H1 (cell line): ENCODE measurements around the gene FGFRL1. TPM values are rescaled to one million over a fixed set of nuclear protein-coding genes. Genes with fewer than 3 reads are reported as not detected.

Source experiments
- CTCF ChIA-PET: fragments of 300-600 bp; sonication (Branson Sonifier 250); formaldehyde crosslinking; loops from one replicate; lab custom pipeline; 2021; ENCODE audit not compliant: partially characterized antibody; lab: Charles Lee
- POLR2A ChIA-PET: fragments of 300-600 bp; sonication (Branson Sonifier 250); formaldehyde crosslinking; loops from one replicate; lab custom pipeline; 2021; ENCODE audit warnings: inconsistent platforms; ENCODE audit not compliant: partially characterized antibody; lab: Charles Lee
- DNase-seq, 2 experiments: peaks; one replicate each; pipeline versions ENCODE4 v3.0.0 to v3.0.0-alpha.2; 2010 to 2022; ENCODE audit warnings: low spot score in 2 of 2, low read depth in 1 of 2, mixed read lengths in 1 of 2
- FAIRE-seq: peaks from 2 replicates; lab custom pipeline; 2011; peaks lifted over from hg19 to GRCh38; lab: Jason Lieb, UNC
- H2AFZ ChIP-seq: 2 replicates; pipeline ENCODE4 v1.8.1; 2012; ENCODE audit warnings: low read length, inconsistent platforms
- H2AK5ac ChIP-seq: 2 replicates; pipeline ENCODE4 v1.6.1; 2013; ENCODE audit warnings: low read depth, low read length
- H2BK120ac ChIP-seq: replicated peaks from 2 replicates; pipeline ENCODE3; 2013; ENCODE audit warnings: low read depth, low read length, inconsistent platforms
- H2BK12ac ChIP-seq: 2 replicates; pipeline ENCODE4 v1.6.1; 2013; ENCODE audit warnings: low read depth, low read length
- H2BK15ac ChIP-seq: 2 replicates; pipeline ENCODE4 v1.6.1; 2013; ENCODE audit warnings: low read length
- H2BK20ac ChIP-seq: 2 replicates; pipeline ENCODE4 v1.6.1; 2013; ENCODE audit warnings: low read length
- H2BK5ac ChIP-seq: 2 replicates; pipeline ENCODE4 v1.6.1; 2013; ENCODE audit warnings: low read depth, low read length
- H3K14ac ChIP-seq: 2 replicates; pipeline ENCODE4 v1.6.1; 2013; ENCODE audit warnings: inconsistent platforms; ENCODE audit not compliant: insufficient read length
- H3K18ac ChIP-seq: 2 replicates; pipeline ENCODE4 v1.6.1; 2013; ENCODE audit warnings: low read length; ENCODE audit errors: extremely low read depth
- H3K23ac ChIP-seq: 2 replicates; pipeline ENCODE4 v1.6.1; 2013; ENCODE audit warnings: inconsistent platforms; ENCODE audit not compliant: insufficient read length
- H3K23me2 ChIP-seq: 2 replicates; pipeline ENCODE4 v1.6.1; 2013; ENCODE audit warnings: low read depth, low read length
- H3K27ac ChIP-seq: 2 replicates; pipeline ENCODE4 v1.6.1; 2011; ENCODE audit warnings: low read depth, low read length, inconsistent platforms
- H3K27me3 ChIP-seq, 4 experiments: replicated peaks in 1 of 4; 1 replicate in 1 of 4; 2 replicates in 3 of 4; pipeline versions ENCODE4 v1.6.1 to v1.8.1; 2011 to 2013; ENCODE audit warnings: low read length in 3 of 4, mild to moderate bottlenecking in 3 of 4, inconsistent platforms in 2 of 4, mixed read lengths in 2 of 4, moderate library complexity in 1 of 4; ENCODE audit not compliant: control insufficient read depth in 3 of 4, insufficient read depth in 3 of 4; ENCODE audit errors: extremely low read depth in 1 of 4
- H3K36me3 ChIP-seq, 4 experiments: 2 replicates each; pipeline versions ENCODE4 v1.6.1 to v1.8.1; 2011 to 2013; ENCODE audit warnings: mild to moderate bottlenecking in 4 of 4, low read length in 3 of 4, moderate library complexity in 2 of 4, control low read depth in 1 of 4, inconsistent platforms in 1 of 4; ENCODE audit not compliant: insufficient read depth in 4 of 4, control insufficient read depth in 2 of 4
- H3K4ac ChIP-seq: replicated peaks from 2 replicates; pipeline ENCODE3; 2013; ENCODE audit warnings: low read length, low read depth, mixed read lengths, inconsistent platforms; ENCODE audit not compliant: insufficient read length
- H3K4me1 ChIP-seq, 4 experiments: replicated peaks in 1 of 4; 1 replicate in 1 of 4; 2 replicates in 3 of 4; pipeline versions ENCODE4 v1.6.1 to v1.8.1; 2011 to 2013; ENCODE audit warnings: low read length in 3 of 4, inconsistent platforms in 2 of 4, mixed read lengths in 1 of 4; ENCODE audit not compliant: insufficient read depth in 4 of 4, control insufficient read depth in 3 of 4
- H3K4me2 ChIP-seq, 2 experiments: 2 replicates each; pipeline versions ENCODE4 v1.6.1 to v1.8.1; 2011 to 2013; ENCODE audit warnings: low read depth in 2 of 2, low read length in 2 of 2, control low read depth in 1 of 2, inconsistent platforms in 1 of 2, mild to moderate bottlenecking in 1 of 2; ENCODE audit not compliant: insufficient read depth in 1 of 2
- H3K4me3 ChIP-seq, 4 experiments: fragments of 200-600, 300-600 bp in 1 of 4; sonication (generic), shearing (Covaris generic), sonication (Bioruptor Twin) in 1 of 4; 2 replicates each; pipeline versions ENCODE4 v1.5.1 to v1.8.1; 2011 to 2016; ENCODE audit warnings: low read length in 4 of 4, low read depth in 3 of 4, control low read depth in 2 of 4, inconsistent platforms in 2 of 4, mild to moderate bottlenecking in 2 of 4, mixed read lengths in 1 of 4, moderate library complexity in 1 of 4; ENCODE audit not compliant: insufficient read depth in 2 of 4; ENCODE audit errors: extremely low read depth in 1 of 4
- H3K56ac ChIP-seq: replicated peaks from 2 replicates; pipeline ENCODE3; 2013; ENCODE audit warnings: low read depth, mild to moderate bottlenecking, mixed read lengths, low read length, inconsistent platforms; ENCODE audit not compliant: insufficient read length
- H3K79me1 ChIP-seq: 2 replicates; pipeline ENCODE4 v1.6.1; 2013; ENCODE audit warnings: low read depth, low read length, control low read depth
- H3K79me2 ChIP-seq, 2 experiments: 2 replicates each; pipeline versions ENCODE4 v1.6.1 to v1.8.1; 2012 to 2013; ENCODE audit warnings: low read length in 2 of 2, mild to moderate bottlenecking in 2 of 2, inconsistent platforms in 1 of 2; ENCODE audit not compliant: insufficient read depth in 2 of 2, control insufficient read depth in 1 of 2
- H3K9ac ChIP-seq, 4 experiments: replicated peaks in 1 of 4; 1 replicate in 1 of 4; 2 replicates in 3 of 4; pipeline versions ENCODE4 v1.6.1 to v1.8.1; 2011 to 2013; ENCODE audit warnings: low read depth in 3 of 4, low read length in 3 of 4, control low read depth in 2 of 4, mild to moderate bottlenecking in 2 of 4, moderate library complexity in 2 of 4, inconsistent platforms in 1 of 4; ENCODE audit errors: extremely low read depth in 1 of 4
- H3K9me3 ChIP-seq, 2 experiments: 2 replicates each; pipeline versions ENCODE4 v1.6.1 to v1.8.1; 2012 to 2013; ENCODE audit warnings: mild to moderate bottlenecking in 2 of 2, moderate library complexity in 2 of 2, control low read depth in 1 of 2, inconsistent platforms in 1 of 2, low read depth in 1 of 2, low read length in 1 of 2, mixed read lengths in 1 of 2; ENCODE audit not compliant: insufficient read depth in 2 of 2
- H4K20me1 ChIP-seq, 2 experiments: replicated peaks in 1 of 2; 2 replicates each; pipeline versions ENCODE3 to v1.8.1; 2011 to 2013; ENCODE audit warnings: inconsistent platforms in 2 of 2, low read length in 2 of 2, mild to moderate bottlenecking in 1 of 2; ENCODE audit not compliant: insufficient read depth in 2 of 2, control insufficient read depth in 1 of 2
- H4K5ac ChIP-seq: 2 replicates; pipeline ENCODE4 v1.6.1; 2013; ENCODE audit warnings: low read length, low read depth, mixed read lengths, inconsistent platforms; ENCODE audit not compliant: insufficient read length
- H4K8ac ChIP-seq: 2 replicates; pipeline ENCODE4 v1.8.0; 2013; ENCODE audit warnings: mild to moderate bottlenecking, moderate library complexity, low read length, inconsistent platforms; ENCODE audit not compliant: insufficient read depth; ENCODE audit errors: extremely low read depth
- H4K91ac ChIP-seq: replicated peaks from 2 replicates; pipeline ENCODE3; 2013; ENCODE audit warnings: low read length, mixed read lengths, inconsistent platforms; ENCODE audit not compliant: insufficient read length
- CBX8 ChIP-seq: fragments of 300-800, 300-1000 bp; sonication (generic); IDR thresholded peaks from 2 replicates; pipeline ENCODE4 v1.7.1; 2016; ENCODE audit warnings: low read depth, low read length, borderline replicate concordance
- GTF2F1 ChIP-seq: IDR thresholded peaks from 2 replicates; pipeline ENCODE4 v1.6.1; 2012; ENCODE audit warnings: low read depth, low read length, improper control_type of control experiment, borderline replicate concordance
- NANOG ChIP-seq: IDR thresholded peaks from 2 replicates; pipeline ENCODE4 v1.6.1; 2011; ENCODE audit warnings: low read length, low read depth, mild to moderate bottlenecking, inconsistent platforms; ENCODE audit not compliant: insufficient read depth, poor library complexity, severe bottlenecking
- NRF1 ChIP-seq: IDR thresholded peaks from 2 replicates; pipeline ENCODE4 v1.6.1; 2011; ENCODE audit warnings: mild to moderate bottlenecking, low read depth, low read length, improper control_type of control experiment
- WGBS, 2 experiments: shearing (Covaris generic) in 1 of 2; methylation state at CpG; one replicate each; pipeline versions ENCODE4 v1.1.6 to v1.1.7; 2013 to 2015; ENCODE audit warnings: low lambda C conversion rate in 2 of 2, mixed read lengths in 2 of 2, inconsistent platforms in 1 of 2, low coverage in 1 of 2, missing lambda C conversion rate in 1 of 2; ENCODE audit not compliant: insufficient replicate concordance in 2 of 2, insufficient coverage in 1 of 2, insufficient read length in 1 of 2; ENCODE audit errors: extremely low coverage in 1 of 2, missing lambda C conversion rate in 1 of 2; 5-methylcytosine and 5-hydroxymethylcytosine counted together
- polyA plus RNA-seq, 7 experiments: library from polyadenylated mRNA; depleted of rRNA in 3 of 7; stranded (reverse) in 5 of 7; unstranded in 2 of 7; fragments of >200 nt in 5 of 7; fragments of 200-250 nt in 2 of 7; gene quantifications; 1 replicate in 5 of 7; 2 replicates in 1 of 7; 4 replicates in 1 of 7; pipeline versions ENCODE4 v1.2.1 to v1.2.3, GENCODE V29; 2011 to 2013; ENCODE audit warnings: missing spikeins in 2 of 7, mixed read lengths in 2 of 7
- total RNA-seq: library from RNA; stranded (reverse); fragmentation: NEBNext Ultra II Directional; extraction: Animal tissue kit (Norgen Biotek cat#: 25700); gene quantifications from 2 replicates; pipeline ENCODE4 v1.2.1, GENCODE V29; 2021

FGFRL1 gene
- total and polyA plus RNA-seq, 2 of the 8 experiments (the other 6 are each of a cell fraction or from before 2014, with no cell fraction given): 18.9 to 34.6 TPM

- Histone ChIP-seq H2BK20ac (no peak overlapping the region), H3K4me2 (no peak overlapping the region), H3K27me3 (peaks cover 58 to 92% (median 90%) of the 10 kb centered on the region in 4 experiments), H3K9ac (no peak overlapping the region), H3K27ac (no peak overlapping the region), H2BK12ac (no peak overlapping the region), H3K4me1 (peaks cover 0 to 6% (median 4%) of the 10 kb centered on the region in 4 experiments; a peak in 5 of 7 replicates), H4K91ac (no peak overlapping the region), H3K14ac (no peak overlapping the region), H2BK120ac (no peak overlapping the region), H3K79me1 (no peaks in the 10 kb centered on the region), H2BK15ac (no peak overlapping the region), H2AK5ac (no peak overlapping the region), H4K5ac (no peak overlapping the region), H4K20me1 (peaks cover 2 to 21% of the 10 kb centered on the region in 2 experiments), H3K4me3 (no peak overlapping the region), H3K56ac (no peak overlapping the region), H2AFZ (no peak overlapping the region), H3K9me3 (no peaks in the 10 kb centered on the region), H3K79me2 (no peaks in the 10 kb centered on the region), H2BK5ac (no peak overlapping the region), H4K8ac (no peak overlapping the region), H3K36me3 (no peaks in the 10 kb centered on the region), H3K23me2 (peaks cover 12% of the 10 kb centered on the region; the same call in 1 of the 2 replicates), H3K18ac (no peak overlapping the region), H3K23ac (no peak overlapping the region), H3K4ac (no peak overlapping the region)
- WGBS, 2 experiments: 89% methylated on average over 15 of the region's 15 CpGs; no CpG with 5 or more reads in 1 of the 2 experiments
- DNase-seq: no peak
- CTCF ChIA-PET: interaction anchor here (0.6 kb wide), 1 partner anchor 37 kb away, joined by 4 read pairs; no protein-coding TSS in a partner anchor
- POLR2A ChIA-PET: no interaction called here
- FAIRE-seq: no peak
- TF ChIP-seq NANOG (no peak), NRF1 (no peak), GTF2F1 (no peak), CBX8 (no peak)
These were observed 10.7 kb upstream of the FGFRL1 start for GRCh38 chr4:1000686-1001260.
